RWPE2 (cell line): ENCODE measurements around the gene FAM174C.
"Not testable (repeated sequence)": the region's sequence is repeated elsewhere in the genome, so short reads cannot be mapped to it uniquely, and the experiment has no call there.

Source experiments
- ATAC-seq: fragments of 200-7000 bp; cut with Tn5 transposase; 3 replicates; pipeline ENCODE4 v1.9.1; 2021; ENCODE audit warnings: low read depth
- DNase-seq: peaks from one replicate; pipeline ENCODE4 v3.0.0-alpha.2; 2020; ENCODE audit warnings: low spot score
- H3K27ac ChIP-seq: fragments of 450-650 bp; 2 replicates; pipeline ENCODE4 v1.5.1; 2017; ENCODE audit warnings: mild to moderate bottlenecking; ENCODE audit not compliant: poor library complexity, severe bottlenecking
- H3K27me3 ChIP-seq: fragments of 250-450 bp; sonication (Bioruptor Pico); 2 replicates; pipeline ENCODE4 v1.5.1; 2021; ENCODE audit warnings: mild to moderate bottlenecking, moderate library complexity; ENCODE audit not compliant: insufficient read depth, poor library complexity, severe bottlenecking
- H3K36me3 ChIP-seq: fragments of 250-450 bp; sonication (Bioruptor Pico); 2 replicates; pipeline ENCODE4 v1.5.1; 2020; ENCODE audit warnings: low read depth, mild to moderate bottlenecking, moderate library complexity
- H3K4me1 ChIP-seq: fragments of 250-450 bp; sonication (Bioruptor Pico); 2 replicates; pipeline ENCODE4 v1.5.1; 2021; ENCODE audit warnings: mild to moderate bottlenecking, moderate library complexity; ENCODE audit not compliant: insufficient read depth, poor library complexity, severe bottlenecking
- H3K4me3 ChIP-seq: fragments of 250-450 bp; sonication (Bioruptor Pico); 2 replicates; pipeline ENCODE4 v1.5.1; 2021; ENCODE audit warnings: mild to moderate bottlenecking, moderate library complexity; ENCODE audit not compliant: severe bottlenecking
- H3K9me3 ChIP-seq: fragments of 250-450 bp; sonication (Bioruptor Pico); 2 replicates; pipeline ENCODE4 v1.5.1; 2021; ENCODE audit warnings: mild to moderate bottlenecking, moderate library complexity; ENCODE audit not compliant: severe bottlenecking
- TF ChIP-seq, protein P1 (sequence below): fragments of 450-650 bp; IDR thresholded peaks from one replicate; pipeline ENCODE4 v1.5.1; 2017; ENCODE audit warnings: mild to moderate bottlenecking, moderate library complexity; ENCODE audit not compliant: poor library complexity, severe bottlenecking

The FAM174C gene

DNA sequence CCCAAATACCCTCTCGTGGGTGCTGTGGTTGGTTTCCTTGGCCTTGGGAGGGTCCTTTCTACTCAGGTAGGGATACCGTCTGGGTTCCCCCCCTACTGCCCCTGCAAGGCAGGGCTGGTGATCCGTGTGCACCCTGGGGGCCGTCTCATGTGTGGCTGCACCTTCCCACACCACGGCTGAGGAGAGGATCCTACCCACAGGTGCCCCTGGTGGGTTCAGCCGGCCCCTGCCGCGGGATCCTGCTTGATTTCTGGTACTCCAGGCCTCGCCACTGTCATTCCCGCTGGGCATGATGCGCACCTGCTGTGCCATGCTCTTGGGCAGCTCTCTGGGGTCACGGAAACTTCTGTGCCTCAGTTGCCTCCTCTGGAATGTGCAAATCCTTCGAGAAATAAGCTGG, 41.1 kb downstream of the FAM174C start:
- no peak overlapping the region for H3K27ac ChIP-seq
- TF ChIP-seq, protein P1, sequence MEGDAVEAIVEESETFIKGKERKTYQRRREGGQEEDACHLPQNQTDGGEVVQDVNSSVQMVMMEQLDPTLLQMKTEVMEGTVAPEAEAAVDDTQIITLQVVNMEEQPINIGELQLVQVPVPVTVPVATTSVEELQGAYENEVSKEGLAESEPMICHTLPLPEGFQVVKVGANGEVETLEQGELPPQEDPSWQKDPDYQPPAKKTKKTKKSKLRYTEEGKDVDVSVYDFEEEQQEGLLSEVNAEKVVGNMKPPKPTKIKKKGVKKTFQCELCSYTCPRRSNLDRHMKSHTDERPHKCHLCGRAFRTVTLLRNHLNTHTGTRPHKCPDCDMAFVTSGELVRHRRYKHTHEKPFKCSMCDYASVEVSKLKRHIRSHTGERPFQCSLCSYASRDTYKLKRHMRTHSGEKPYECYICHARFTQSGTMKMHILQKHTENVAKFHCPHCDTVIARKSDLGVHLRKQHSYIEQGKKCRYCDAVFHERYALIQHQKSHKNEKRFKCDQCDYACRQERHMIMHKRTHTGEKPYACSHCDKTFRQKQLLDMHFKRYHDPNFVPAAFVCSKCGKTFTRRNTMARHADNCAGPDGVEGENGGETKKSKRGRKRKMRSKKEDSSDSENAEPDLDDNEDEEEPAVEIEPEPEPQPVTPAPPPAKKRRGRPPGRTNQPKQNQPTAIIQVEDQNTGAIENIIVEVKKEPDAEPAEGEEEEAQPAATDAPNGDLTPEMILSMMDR = no peak

DNA sequence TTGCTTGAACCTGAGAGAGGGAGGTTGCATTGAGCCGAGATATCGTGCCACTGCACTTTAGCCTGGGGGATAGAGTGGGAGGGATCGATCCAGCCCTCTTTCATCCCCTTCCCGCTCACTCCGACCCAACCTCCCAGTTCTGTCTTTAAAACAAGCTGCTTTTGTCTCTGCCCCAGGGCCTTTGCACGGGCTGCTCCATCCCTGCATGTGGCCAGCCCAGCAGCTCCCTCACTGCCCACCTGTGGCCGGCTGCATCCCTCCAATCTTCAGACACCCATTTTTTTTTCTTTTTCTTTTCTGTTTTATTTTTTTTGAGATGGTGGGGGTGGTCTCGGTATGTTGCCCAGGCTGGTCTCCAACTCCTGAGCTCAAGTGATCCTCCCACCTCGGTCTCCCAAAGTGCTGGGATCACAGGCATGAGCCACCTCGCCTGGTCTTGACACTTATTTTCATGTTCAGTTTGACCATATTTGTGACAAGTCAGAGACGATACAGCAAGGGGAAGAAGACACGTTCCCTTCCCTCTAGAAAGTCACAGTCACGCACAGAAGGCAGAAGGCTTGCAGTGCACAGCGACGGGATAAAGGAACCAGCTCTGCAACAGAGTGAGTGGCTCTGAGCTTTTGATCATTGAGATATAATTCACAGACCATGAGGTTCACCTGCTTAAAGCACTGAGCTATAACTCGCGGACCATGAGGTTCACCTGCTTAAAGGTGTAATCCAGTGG, 42.1 kb downstream of the FAM174C start:
- H3K27me3 ChIP-seq = no peaks in the 10 kb centered on the region
- peaks cover 12% of the 10 kb centered on the region for H3K4me1 ChIP-seq

More for the DNA sequence above, 41.1 kb downstream of the FAM174C start:
- H3K36me3 ChIP-seq = no peaks in the 10 kb centered on the region
- ATAC-seq = no peak
- no peak overlapping the region for H3K4me3 ChIP-seq
- peaks cover 12% of the 10 kb centered on the region for H3K4me1 ChIP-seq
- no peaks in the 10 kb centered on the region for H3K9me3 ChIP-seq
- no peaks in the 10 kb centered on the region for H3K27me3 ChIP-seq
- no peak for DNase-seq

DNA sequence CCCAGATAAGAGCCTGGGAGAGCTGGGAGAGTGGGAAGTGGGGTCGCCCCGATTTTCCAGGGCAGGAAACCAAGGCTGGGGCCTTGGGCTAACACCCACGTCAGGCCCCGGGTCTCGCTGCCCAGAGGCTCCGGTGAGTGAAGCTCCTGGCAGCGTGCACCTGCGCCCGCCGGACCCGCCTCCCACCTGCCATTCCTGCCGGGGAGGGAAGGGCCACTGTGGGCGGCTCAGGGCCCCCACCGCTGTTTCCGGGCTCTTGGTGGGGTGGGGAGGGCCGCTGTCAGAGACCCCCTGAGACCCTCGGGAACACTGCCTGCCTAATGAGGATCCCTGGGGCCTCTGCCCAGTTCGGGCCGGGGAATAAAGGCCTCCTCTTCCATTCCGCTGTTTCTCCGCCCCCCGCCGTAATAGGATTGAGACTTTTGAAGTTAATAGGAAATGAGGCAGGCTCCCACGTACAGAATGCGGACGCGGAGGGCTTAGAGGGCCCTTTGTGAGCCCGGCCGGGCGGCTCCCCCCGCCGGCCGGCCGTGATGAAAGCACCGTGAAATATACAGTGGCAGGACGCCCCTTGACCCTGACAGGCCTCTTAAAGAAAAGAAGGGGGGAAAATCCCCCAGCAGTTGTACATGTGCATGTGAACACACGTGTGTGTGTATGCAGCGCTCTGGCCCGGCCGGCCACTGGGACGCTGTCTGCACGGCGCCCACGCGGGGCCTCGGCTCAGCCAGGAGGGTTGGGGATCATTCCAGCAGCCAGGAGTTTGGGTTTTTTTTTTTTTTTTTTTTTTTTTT, 43.5 kb downstream of the FAM174C start:
- DNase-seq = no peak
- H3K27ac ChIP-seq = no peak overlapping the region
- H3K27me3 ChIP-seq = no peaks in the 10 kb centered on the region
- TF ChIP-seq, protein P1 = no peak
- no peak for ATAC-seq
- no peaks in the 10 kb centered on the region for H3K9me3 ChIP-seq
- H3K4me3 ChIP-seq = no peak overlapping the region
- H3K36me3 ChIP-seq = no peaks in the 10 kb centered on the region
- H3K4me1 ChIP-seq = peaks cover 4% of the 10 kb centered on the region

More for the DNA sequence above, 42.1 kb downstream of the FAM174C start:
- DNase-seq (no peak), ATAC-seq (no peak)
- TF ChIP-seq, protein P1 = no peak
- Histone ChIP-seq H3K27ac (no peak overlapping the region), H3K4me3 (no peak overlapping the region), H3K36me3 (no peaks in the 10 kb centered on the region), H3K9me3 (no peaks in the 10 kb centered on the region)

DNA sequence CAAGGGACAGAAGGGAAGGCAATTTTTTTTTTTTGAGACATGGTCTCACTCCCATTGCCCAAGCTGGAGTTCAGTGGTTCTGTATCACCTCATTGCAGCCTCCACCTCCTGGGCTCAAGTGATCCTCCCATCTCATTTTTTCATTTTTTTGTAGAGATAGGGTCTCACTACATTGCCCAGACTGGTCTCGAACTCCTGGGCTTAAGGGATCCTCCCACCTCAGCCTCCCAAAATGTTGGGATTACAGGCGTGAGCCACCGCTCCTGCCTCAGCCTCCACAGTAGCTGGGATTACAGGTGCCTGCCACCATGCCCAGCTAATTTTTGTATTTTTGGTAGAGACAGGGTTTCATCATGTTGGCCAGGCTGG, 44.9 kb downstream of the FAM174C start:
- ATAC-seq, H3K36me3 ChIP-seq, H3K4me3 ChIP-seq: not testable (repeated sequence)

DNA sequence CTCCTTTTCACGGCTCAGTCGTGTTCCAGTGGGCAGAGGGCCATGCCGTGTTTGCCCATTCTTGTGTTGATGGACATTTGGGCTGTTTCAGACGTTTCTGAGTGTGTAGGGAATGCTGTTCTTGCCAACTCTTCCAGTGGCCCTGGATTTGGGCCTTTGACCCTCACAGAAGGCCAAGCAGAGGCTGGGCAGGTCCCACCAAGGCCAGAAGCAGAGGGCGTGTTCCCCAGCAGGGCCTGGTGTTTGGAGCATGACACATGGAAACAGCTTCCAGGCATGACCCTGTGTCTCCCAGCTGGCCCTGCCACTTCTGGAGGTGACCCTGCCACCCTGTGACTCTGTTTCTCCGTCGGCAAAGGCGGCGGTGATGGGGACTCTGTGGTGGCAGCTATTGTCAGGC, 46.2 kb downstream of the FAM174C start:
- Histone ChIP-seq H3K4me3 (no peak overlapping the region), H3K36me3 (no peaks in the 10 kb centered on the region), H3K4me1 (no peaks in the 10 kb centered on the region), H3K27ac (no peak overlapping the region), H3K9me3 (no peaks in the 10 kb centered on the region), H3K27me3 (no peaks in the 10 kb centered on the region)
- ATAC-seq (no peak), DNase-seq (peak; percentile 49)
- TF ChIP-seq, protein P1 = no peak

More for the DNA sequence above, 44.9 kb downstream of the FAM174C start:
- not testable (repeated sequence) for H3K9me3 ChIP-seq, H3K27ac ChIP-seq, H3K27me3 ChIP-seq, H3K4me1 ChIP-seq, DNase-seq
